ENCODE measurements around the gene SMS.

DNA sequence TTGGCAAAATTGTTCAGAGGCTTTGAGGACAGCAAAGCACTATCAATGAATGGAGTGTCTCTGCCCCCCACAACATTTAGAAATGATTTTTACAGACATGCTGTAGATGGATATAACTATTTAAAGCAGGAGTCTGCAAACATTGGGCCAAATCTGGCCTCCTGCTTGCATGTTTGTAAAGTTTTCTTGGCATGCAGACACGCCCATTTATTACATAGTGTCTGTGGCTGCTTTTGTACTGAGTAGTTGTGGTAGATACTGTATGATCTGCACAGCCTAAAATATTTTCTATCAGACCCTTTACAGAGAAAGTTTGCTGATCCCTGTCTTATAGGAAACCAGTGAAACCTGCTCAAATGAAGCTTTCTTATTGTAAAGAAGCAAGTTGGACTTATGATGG is 46.1 kb downstream of the SMS start:
- TF ChIP-seq, protein P1, sequence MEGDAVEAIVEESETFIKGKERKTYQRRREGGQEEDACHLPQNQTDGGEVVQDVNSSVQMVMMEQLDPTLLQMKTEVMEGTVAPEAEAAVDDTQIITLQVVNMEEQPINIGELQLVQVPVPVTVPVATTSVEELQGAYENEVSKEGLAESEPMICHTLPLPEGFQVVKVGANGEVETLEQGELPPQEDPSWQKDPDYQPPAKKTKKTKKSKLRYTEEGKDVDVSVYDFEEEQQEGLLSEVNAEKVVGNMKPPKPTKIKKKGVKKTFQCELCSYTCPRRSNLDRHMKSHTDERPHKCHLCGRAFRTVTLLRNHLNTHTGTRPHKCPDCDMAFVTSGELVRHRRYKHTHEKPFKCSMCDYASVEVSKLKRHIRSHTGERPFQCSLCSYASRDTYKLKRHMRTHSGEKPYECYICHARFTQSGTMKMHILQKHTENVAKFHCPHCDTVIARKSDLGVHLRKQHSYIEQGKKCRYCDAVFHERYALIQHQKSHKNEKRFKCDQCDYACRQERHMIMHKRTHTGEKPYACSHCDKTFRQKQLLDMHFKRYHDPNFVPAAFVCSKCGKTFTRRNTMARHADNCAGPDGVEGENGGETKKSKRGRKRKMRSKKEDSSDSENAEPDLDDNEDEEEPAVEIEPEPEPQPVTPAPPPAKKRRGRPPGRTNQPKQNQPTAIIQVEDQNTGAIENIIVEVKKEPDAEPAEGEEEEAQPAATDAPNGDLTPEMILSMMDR (conservative IDR thresholded peaks at IDR 0.05; ENCODE audit: low read depth, low read length), result no peak
- no peak for TF ChIP-seq FOS (IDR thresholded peaks at IDR 0.05; ENCODE audit: low read depth, low read length)
- TF ChIP-seq, protein P2, sequence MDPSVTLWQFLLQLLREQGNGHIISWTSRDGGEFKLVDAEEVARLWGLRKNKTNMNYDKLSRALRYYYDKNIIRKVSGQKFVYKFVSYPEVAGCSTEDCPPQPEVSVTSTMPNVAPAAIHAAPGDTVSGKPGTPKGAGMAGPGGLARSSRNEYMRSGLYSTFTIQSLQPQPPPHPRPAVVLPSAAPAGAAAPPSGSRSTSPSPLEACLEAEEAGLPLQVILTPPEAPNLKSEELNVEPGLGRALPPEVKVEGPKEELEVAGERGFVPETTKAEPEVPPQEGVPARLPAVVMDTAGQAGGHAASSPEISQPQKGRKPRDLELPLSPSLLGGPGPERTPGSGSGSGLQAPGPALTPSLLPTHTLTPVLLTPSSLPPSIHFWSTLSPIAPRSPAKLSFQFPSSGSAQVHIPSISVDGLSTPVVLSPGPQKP (IDR thresholded peaks at IDR 0.05; ENCODE audit: borderline replicate concordance, low read depth, low read length), result no peak
- TF ChIP-seq SMC3 (IDR thresholded peaks at IDR 0.05; ENCODE audit: low read depth, low read length), result no peak
- no peak for TF ChIP-seq MAZ (IDR thresholded peaks at IDR 0.05; ENCODE audit: borderline replicate concordance, low read depth, low read length)
